BE2C (cell line): ENCODE results near the gene RASL10A.

ENCODE experiments used
- DNase-seq: peaks from one replicate; pipeline ENCODE4 v3.0.0-alpha.2; 2020
- H3K27me3 ChIP-seq: fragments of 250-450 bp; sonication (Bioruptor Pico); 2 replicates; pipeline ENCODE4 v1.5.1; 2020; ENCODE audit warnings: mild to moderate bottlenecking
- H3K36me3 ChIP-seq: fragments of 250-450 bp; sonication (Bioruptor Pico); 2 replicates; pipeline ENCODE4 v1.5.1; 2020; ENCODE audit warnings: mild to moderate bottlenecking
- H3K4me1 ChIP-seq: fragments of 250-450 bp; sonication (Bioruptor Pico); 2 replicates; pipeline ENCODE4 v1.5.1; 2020
- H3K4me3 ChIP-seq: 2 replicates; pipeline ENCODE4 v1.5.1; 2011; ENCODE audit warnings: low read depth, low read length
- H3K9me3 ChIP-seq: fragments of 250-450 bp; sonication (Bioruptor Pico); 2 replicates; pipeline ENCODE4 v1.5.1; 2020
- TF ChIP-seq, protein P1 (sequence below): IDR thresholded peaks from 2 replicates; pipeline ENCODE4 v1.5.1; 2012; ENCODE audit warnings: mild to moderate bottlenecking, low read depth, low read length

The RASL10A gene

DNA sequence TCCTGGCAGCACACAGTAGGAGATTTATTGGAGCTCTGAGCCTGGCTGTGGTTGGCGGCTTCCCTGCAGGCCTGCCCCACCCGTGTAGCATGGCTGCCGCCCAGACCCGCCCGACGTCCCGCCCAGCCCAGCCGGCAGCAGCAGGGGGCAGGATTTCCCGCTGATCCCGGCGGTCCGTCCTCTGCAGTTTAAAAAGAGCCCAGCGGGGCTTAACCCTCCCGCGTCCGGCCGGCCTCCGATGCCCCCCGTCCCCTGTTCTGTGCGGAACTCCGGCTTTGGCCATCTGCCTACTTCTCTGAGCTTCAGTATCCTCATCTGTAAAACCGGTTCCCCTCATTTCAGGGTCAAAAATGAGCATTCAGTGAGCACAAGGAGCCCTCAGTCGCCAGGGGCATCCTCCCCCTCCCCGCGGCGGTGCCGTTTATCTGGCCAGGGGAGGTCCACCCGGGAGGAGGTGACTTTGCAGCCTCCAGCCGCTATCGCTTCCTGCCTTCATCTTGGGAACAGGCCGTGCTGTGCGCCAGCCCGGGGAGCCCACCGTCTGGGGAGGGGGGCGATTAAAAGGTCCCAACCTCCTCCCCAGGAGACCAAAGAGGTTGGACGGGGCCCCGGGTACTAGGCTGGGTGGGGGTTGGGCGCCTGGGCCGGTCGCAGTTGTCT lies 9.2 kb downstream of the RASL10A start, which contains the start of gene GAS2L1:
Gene GAS2L1 (plus strand): TSS at position 476 of the 660 bp plus-strand sequence. CDS start 1,456 bp downstream, outside the sequence.
- H3K4me3 ChIP-seq: peak within 1 kb of the TSS; percentile 83
- TF ChIP-seq, protein P1, sequence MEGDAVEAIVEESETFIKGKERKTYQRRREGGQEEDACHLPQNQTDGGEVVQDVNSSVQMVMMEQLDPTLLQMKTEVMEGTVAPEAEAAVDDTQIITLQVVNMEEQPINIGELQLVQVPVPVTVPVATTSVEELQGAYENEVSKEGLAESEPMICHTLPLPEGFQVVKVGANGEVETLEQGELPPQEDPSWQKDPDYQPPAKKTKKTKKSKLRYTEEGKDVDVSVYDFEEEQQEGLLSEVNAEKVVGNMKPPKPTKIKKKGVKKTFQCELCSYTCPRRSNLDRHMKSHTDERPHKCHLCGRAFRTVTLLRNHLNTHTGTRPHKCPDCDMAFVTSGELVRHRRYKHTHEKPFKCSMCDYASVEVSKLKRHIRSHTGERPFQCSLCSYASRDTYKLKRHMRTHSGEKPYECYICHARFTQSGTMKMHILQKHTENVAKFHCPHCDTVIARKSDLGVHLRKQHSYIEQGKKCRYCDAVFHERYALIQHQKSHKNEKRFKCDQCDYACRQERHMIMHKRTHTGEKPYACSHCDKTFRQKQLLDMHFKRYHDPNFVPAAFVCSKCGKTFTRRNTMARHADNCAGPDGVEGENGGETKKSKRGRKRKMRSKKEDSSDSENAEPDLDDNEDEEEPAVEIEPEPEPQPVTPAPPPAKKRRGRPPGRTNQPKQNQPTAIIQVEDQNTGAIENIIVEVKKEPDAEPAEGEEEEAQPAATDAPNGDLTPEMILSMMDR: peak; percentile 63
- no peaks in the 10 kb centered on the region for H3K9me3 ChIP-seq
- H3K27me3 ChIP-seq: no peaks in the 10 kb centered on the region
- peak; percentile 88 for DNase-seq
- H3K36me3 ChIP-seq: peaks cover 4% of the 10 kb centered on the region
- peaks cover 5% of the 10 kb centered on the region for H3K4me1 ChIP-seq

DNA sequence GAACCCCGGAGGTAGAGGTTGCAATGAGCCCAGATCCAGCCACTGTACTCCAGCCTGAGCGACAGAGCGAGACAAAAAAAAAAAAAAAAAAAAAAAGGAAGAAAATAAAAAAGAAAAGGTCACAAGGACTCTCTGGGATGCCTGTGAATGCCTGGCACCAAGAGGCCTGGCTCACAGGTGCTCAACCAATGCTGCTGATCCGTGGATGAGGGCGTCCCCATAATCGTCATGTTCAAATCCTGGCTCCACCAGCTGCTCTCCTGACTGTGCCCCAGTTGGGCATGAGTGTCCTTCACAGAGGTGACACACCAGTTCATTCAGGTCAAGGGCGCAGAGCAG lies 9.7 kb downstream of the RASL10A start:
- peak overlapping the region; percentile 83; the same call in 1 of the 2 replicates for H3K4me3 ChIP-seq
- TF ChIP-seq, protein P1: no peak
- no peaks in the 10 kb centered on the region for H3K9me3 ChIP-seq
- peaks cover 9% of the 10 kb centered on the region for H3K36me3 ChIP-seq
- no peaks in the 10 kb centered on the region for H3K27me3 ChIP-seq
- H3K4me1 ChIP-seq: peaks cover 2% of the 10 kb centered on the region
- no peak for DNase-seq

DNA sequence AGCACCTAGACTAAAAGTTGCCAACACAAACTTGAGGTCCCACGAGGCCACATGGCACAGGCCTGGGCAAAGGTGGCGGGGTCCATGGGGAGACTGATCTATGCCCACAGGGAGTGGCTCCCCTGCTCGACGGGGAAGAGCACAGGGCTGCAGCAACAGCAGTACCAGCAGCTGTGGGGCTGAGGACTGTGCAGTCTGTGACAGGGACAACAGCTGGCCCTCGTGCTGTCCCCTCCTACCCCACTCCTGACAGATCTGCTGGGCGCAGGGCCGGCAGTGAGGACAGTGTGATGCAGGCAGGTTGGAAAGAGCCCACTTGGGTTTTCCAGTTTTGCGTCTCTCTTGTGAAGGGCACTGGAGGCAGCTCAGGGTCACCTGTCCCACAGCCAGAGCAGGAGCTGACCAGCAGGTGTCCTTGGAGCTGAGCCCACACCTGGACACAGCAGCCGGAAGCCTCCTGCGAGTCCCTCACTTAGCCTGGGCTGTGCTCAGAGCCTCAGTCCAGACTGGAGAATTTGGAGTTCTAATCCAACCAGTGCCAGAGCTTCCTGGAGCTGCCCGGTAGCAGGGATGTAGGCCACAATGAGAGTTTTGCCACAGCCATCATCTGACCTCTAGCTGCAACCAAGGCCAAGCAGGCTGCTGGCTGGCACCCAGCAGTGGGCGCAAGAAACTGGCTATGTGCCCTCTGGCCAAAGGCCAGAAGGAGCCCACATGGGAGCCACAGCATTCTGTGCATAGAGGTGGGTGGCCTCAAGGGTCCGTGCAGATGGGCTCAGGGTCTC lies 12.6 kb downstream of the RASL10A start:
- TF ChIP-seq, protein P1: no peak
- Histone ChIP-seq H3K27me3 (no peaks in the 10 kb centered on the region), H3K4me1 (no peaks in the 10 kb centered on the region), H3K9me3 (no peaks in the 10 kb centered on the region), H3K4me3 (no peak overlapping the region), H3K36me3 (peaks cover 35% of the 10 kb centered on the region)
- no peak for DNase-seq

DNA sequence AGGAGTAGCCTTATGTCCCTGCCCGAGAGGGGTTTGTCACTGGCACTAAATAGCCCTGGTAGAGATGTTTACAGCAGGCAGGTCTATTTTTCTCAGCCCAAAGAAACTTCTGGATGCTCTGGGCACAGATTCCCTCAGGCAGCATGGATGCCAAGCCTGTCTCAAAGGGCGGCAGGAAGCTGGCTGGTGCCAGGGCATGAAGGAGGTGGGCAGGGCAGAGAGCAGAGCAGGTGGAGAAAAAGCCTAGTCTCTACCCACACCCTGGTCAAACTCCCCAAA lies 13.2 kb downstream of the RASL10A start:
- H3K4me1 ChIP-seq: no peaks in the 10 kb centered on the region
- no peak overlapping the region for H3K4me3 ChIP-seq
- H3K36me3 ChIP-seq: peaks cover 40% of the 10 kb centered on the region
- no peaks in the 10 kb centered on the region for H3K27me3 ChIP-seq
- no peaks in the 10 kb centered on the region for H3K9me3 ChIP-seq
- no peak for DNase-seq
- TF ChIP-seq, protein P1: no peak

DNA sequence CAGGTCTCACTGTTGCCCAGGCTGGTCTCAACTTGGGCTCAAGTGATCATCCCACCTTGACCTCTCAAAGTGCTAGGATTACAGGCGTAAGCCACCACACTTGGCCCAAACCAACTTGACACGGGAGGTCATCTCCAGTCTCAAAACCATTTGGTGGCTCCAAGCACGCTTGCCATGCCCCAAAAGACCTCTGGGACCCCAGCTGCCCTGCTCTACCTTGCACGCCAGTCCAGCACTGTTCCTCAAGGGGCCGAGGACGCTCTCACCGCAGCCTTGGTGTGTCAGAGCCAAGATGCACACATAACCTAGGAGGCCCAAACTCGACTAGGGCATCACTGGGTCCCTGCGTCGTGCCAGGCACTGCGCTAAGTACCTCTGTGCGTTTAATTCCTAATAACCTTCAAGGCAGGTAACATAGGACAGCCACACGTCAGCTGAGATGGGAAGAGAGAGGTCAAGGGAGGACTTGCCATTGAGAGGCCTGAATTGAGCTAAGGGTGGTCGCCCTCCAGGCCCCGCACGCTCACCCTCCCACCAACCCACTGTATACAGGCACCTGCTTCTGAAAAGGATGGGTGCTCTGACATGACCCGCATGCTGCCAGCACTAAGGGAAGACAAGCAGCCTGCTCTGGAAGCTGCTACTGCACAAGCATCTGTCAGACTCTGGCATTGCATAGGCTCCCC lies 13.6 kb downstream of the RASL10A start:
- TF ChIP-seq, protein P1: no peak
- H3K4me3 ChIP-seq: no peak overlapping the region
- no peak for DNase-seq
- no peaks in the 10 kb centered on the region for H3K4me1 ChIP-seq
- H3K9me3 ChIP-seq: no peaks in the 10 kb centered on the region
- no peaks in the 10 kb centered on the region for H3K27me3 ChIP-seq
- peaks cover 45% of the 10 kb centered on the region for H3K36me3 ChIP-seq
